Measurements from ENCODE around the gene RBMX.
"Not testable (repeated sequence)": the region's sequence is repeated elsewhere in the genome, so short reads cannot be mapped to it uniquely, and the experiment has no call there.

Gene RBMX

DNA sequence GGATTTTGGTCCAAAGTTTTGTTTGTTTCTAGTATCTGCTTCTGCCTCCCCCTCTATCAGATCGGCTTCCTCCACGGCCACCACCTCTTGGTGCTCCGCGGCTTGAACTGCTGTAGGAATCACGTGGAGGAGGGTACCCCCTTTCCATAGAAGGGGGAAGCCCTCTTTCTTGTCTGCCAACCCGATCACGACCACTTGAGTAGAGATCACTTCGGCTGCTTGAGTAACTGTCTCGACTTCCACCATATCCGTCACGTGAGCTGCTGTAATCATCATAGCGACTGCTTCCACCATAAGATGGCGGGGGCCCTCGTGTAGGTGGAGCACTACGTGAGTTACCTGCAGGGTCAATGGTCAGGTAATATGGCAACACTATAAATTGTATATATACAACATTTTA, 6.4 kb downstream of the RBMX start:
- DNase-seq: not testable (repeated sequence)

DNA sequence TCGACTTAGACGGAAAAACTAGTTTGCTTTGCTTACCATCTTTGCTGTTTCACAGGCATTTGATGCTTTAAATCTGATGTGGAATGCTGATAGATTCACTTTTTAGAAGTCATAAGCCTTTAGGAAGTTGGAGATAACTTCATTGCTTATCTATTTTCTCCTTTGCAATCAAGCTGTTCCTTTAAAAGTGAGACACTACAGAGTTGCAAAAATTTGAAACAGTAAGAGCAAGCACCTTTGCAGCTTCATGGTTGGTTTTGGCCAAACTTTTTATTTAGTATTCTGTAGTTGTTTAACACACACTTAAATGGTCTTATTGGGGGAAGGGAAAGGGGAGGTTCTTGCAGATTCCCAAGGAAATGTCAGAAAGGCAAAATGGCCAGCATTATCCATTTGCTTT, 7.3 kb downstream of the RBMX start:
- not testable (repeated sequence) for DNase-seq

GRCh38 chrX:136872091-136872700, 8.3 kb downstream of the RBMX start:
- DNase-seq: no peak

DNA sequence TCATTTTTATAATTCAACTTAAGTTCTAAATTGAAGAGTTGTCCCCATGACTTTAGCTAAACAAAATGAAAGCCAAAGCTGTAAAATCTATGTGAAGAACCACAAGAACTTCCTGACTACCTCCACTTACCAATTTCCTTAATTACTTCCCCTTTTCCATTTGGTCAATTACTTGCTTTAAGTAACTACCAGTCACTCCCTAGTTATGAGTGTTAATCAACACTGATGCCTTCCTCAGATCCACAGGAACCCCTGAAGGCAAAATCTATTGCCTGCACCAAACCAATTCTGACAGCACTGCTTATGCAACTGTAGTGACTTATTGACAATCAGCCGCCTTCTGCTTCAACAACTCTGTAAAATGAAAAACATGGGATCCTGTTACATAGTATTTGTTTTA, 10.5 kb downstream of the RBMX start:
- DNase-seq: no peak

- no peak for DNase-seq
Observed at GRCh38 chrX:136868283-136869055, 12.1 kb downstream of the RBMX start.

- DNase-seq: no peak
Observed at GRCh38 chrX:136867518-136867917, 13.0 kb downstream of the RBMX start.

DNA sequence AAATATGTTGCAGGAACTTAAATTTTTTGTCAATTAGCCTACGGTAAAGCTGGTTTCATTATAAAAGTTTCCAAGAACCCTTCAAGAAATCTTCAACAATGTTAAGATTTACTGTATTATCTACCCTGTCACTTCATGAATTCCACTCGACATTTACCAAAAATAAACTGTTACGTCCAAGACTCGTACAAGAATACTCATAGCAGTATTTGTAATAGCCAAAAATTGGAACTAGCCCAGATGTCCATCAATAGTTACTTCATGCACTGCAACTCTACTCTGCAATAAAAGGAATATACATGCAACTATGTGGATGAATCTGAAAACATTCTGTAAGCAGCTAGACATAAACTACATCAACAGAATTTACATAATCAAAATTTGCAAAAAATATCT, 13.4 kb downstream of the RBMX start:
- no peak for DNase-seq

DNA sequence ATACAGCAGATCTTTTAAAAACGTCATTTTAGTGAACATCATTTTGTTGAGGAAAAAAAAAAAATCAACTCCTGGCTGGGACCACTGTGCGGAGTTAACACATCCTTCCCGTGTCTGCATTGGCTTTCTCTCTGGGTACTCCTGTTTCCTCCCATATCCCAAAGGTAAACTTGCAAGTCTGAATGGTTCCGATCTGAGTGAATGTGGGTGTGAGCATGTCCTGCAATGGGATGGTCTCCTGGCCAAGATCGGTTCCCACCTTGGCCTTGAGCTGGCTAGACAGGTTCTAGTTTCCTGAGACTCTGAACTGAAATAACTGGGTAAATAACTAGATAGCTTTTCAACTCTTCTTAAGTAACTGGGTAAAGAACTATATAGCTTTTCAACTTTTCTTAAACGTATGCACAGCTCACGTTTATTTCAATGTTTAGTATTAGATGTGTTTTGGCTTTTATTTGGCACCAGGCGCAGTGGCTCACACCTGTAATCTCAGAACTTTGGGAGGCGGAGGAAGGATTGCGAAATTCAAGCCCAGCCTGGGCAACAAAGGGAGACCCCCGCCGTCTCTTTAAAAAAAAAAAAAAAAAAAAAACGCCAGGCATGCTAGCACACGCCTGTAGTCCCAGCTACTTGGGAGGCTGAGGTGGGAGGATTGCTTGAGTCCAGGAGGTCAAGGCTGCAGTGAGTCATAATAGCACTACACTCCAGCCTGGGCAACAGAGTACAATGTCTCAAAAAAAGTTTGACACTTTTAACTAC, 14.0 kb downstream of the RBMX start:
- DNase-seq: no peak

DNA sequence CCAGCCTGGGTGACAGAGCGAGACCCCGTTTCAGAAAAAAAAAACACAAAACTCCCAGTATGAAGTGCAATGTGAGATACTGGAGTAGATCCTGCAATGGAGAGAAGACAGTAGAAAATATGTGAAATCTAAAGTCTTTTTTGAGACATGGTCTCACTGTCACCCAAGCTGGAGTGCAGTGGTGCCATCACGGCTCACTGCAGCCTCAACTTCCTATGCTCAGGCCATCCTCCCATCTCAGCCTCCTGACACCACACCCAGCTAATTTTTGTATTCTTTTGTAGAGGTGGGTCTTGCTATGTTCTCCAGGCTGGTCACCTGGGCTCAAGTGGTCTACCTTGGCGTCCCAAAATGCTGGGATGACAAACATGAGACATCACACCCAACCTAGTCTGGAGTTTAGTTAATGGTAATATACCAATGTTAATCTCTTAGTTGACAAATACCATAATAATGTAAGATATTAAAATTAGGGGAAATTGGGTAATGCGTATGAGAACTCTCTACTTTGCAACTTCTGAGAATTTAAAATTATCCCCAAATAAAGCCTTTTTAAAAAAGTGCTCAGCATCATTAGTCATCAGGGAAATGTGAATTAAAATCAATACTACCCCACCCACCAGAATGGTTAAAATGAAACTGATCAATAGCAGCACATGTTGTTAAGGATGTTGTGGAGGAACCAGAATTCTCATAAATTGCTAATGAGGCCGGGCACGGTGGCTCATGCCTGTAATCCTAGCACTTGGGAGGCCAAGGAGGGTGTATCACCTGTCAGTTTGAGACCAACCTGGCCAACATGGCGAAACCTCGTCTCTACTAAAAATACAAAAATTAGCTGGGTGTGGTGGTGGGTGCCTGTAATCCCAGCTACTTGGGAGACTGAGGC, 15.0 kb downstream of the RBMX start:
- no peak for DNase-seq

GRCh38 chrX:136863826-136864225, 16.7 kb downstream of the RBMX start:
- no peak for DNase-seq

DNA sequence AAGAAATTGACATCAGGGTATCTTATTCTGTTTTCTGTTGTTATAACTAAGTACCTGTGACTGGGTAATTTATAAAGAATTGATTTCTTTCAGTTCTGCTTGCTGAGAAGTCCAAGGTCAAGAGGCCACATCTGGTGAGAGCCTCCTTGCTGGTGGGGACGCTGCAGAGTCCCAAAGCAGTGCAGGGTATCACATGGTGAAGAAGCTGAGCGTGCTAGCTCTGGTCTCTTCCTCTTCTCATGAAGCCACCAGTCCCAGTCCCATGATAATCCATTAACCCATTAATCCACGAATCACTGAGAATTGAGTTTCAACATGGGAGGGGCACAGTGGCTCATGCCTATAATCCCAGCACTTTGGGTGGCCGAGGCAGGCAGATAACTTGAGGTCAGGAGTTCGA, 18.0 kb downstream of the RBMX start:
- no peak for DNase-seq

GRCh38 chrX:136861877-136862276, 18.6 kb downstream of the RBMX start:
- no peak for DNase-seq

GRCh38 chrX:136858007-136858756, 22.3 kb downstream of the RBMX start:
- no peak for DNase-seq

GRCh38 chrX:136856551-136856950, 24.0 kb downstream of the RBMX start:
- no peak for DNase-seq

DNA sequence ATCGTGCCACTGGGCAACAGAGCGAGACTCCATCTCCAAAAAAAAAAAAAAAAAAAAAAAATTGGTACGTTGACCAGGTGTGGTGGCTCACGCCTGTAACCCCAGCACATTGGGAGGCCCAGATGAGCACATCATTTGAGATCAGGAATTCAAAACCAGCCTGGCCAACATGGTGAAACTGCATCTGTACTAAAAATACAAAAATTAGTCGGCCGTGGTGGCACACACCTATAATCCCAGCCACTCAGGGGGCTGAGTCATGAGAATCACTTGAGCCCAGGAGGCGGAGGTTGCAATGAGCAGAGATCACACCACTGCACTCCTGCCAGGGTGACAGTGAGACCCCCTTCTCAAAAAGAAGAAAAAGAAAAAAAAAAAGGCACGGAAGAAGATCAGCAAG, 24.5 kb downstream of the RBMX start:
- DNase-seq: no peak

- DNase-seq: no peak
Observed at GRCh38 chrX:136851526-136851925, 29.0 kb downstream of the RBMX start.

DNA sequence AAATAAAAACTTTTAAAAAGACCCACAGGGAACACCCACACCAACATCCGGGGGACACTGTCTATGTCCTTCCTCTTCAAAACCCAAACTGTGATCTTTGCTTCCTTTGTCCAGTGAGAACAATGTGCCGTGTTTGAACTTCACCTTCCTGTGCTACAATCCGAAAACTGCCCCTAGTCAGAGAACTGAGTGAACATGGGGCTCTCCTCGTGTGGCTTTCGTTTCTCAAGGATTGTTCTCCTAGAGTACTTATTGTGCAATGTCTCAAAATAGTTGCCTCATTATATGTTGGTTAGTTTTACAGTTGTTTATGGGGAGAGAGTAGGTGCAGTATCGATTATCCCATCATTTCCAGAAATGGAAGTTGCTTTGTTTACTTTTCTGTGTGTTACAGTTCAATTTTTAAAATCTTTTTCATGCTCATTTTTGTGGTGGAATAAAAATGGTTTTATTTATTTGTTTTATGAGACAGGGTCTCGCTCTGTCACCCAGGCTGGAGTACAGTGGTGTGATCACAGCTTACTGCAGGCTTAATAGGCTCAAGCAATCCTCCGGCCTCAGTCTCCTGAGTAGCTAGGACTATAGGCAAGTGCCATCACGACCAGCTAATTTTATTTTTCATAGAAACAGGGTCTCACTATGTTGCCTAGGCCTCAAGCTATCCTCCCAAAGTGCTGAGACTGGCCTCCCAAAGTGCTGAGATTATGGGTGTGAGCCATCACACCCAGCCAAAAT, 29.9 kb downstream of the RBMX start:
- DNase-seq: no peak

GRCh38 chrX:136849395-136849794, 31.1 kb downstream of the RBMX start:
- DNase-seq: no peak

DNA sequence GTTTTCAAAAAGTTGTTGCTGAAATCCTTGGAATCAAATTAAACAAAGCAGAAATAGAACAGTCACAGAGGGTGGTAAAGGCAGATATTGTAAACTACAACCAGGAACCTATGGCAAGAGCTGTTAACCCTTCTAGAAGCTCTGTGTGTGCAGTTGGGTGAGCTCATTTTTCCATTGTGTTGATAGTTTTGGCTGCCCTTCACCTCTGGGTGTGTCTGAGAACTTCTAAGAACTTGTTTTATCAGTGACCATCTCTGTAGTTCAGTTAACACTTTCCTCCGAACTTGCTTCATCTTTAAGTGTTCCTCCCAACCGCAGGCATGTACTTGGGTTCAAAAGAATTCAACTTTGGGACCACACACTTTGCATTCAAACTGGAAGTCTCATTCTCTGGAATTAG, 32.7 kb downstream of the RBMX start:
- DNase-seq: no peak

- DNase-seq: no peak
Observed at GRCh38 chrX:136839196-136839595, 41.3 kb downstream of the RBMX start.

DNA sequence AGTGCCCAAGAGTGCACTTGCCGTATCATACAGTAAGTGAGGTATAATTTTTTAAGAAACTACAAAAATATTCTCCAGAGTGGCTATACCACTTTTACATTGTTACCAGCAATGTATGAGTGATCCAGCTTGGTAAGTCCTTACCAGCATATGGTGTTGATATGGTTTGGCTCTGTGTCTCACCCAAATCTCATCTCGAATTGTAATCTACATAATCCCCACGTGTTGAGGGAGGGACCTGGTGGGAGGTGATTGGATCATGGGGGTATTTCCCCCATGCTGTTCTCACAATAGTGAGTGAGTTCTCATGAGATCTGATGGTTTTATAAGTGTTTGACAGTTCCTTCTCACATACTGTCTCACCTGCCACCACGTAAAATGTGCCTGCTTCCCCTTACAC, 44.8 kb downstream of the RBMX start:
- DNase-seq: no peak

GRCh38 chrX:136829413-136829812, 51.1 kb downstream of the RBMX start:
- no peak for DNase-seq

Data from NCI-H2081 treated with DMSO at 0.1 percent for 48 hours (cell line).